Activated CD8-positive, alpha-beta T cell treated with anti-CD3 and anti-CD28 coated beads for 36 hours (primary cell): ENCODE data around the gene WFDC10B. TPM values are rescaled to one million over a fixed set of nuclear protein-coding genes. Genes with fewer than 3 reads are reported as not detected.
"Not testable (repeated sequence)": the region's sequence is repeated elsewhere in the genome, so short reads cannot be mapped to it uniquely, and the experiment has no call there.

Experiments
- ATAC-seq: fragments of 200-7000 bp; cut with Tn5 transposase; one replicate; pipeline ENCODE4 v1.10.0; 2021; ENCODE audit warnings: mild to moderate bottlenecking, moderate library complexity
- CTCF ChIA-PET: fragments of 350-600 bp; sonication (Branson Sonifier 250); formaldehyde crosslinking; loops from one replicate; lab custom pipeline; 2021; ENCODE audit warnings: antibody characterized with exemption; lab: Charles Lee
- POLR2A ChIA-PET: fragments of 350-600 bp; sonication (Branson Sonifier 250); formaldehyde crosslinking; loops from one replicate; lab custom pipeline; 2021; ENCODE audit warnings: antibody characterized with exemption; lab: Charles Lee
- DNase-seq: peaks from one replicate; pipeline ENCODE4 v3.0.0-alpha.2; 2020
- H3K27ac Mint-ChIP-seq: one replicate; pipeline ENCODE4 v1.8.0; 2021; ENCODE audit warnings: mild to moderate bottlenecking, mixed read lengths
- H3K27me3 Mint-ChIP-seq: one replicate; pipeline ENCODE4 v1.8.0; 2021; ENCODE audit warnings: mixed read lengths
- H3K36me3 Mint-ChIP-seq: one replicate; pipeline ENCODE4 v1.8.0; 2021; ENCODE audit warnings: low read depth, mixed read lengths
- H3K4me1 Mint-ChIP-seq: one replicate; pipeline ENCODE4 v1.8.0; 2021; ENCODE audit warnings: low read depth, mixed read lengths
- H3K4me3 Mint-ChIP-seq: one replicate; pipeline ENCODE4 v1.8.0; 2021; ENCODE audit warnings: mild to moderate bottlenecking, moderate library complexity, mixed read lengths
- H3K9me3 Mint-ChIP-seq: one replicate; pipeline ENCODE4 v1.8.0; 2021; ENCODE audit warnings: mixed read lengths
- CTCF ChIP-seq: fragments of 200-600 bp; IDR thresholded peaks from one replicate; pipeline ENCODE4 v1.8.0; 2022; ENCODE audit warnings: antibody characterized with exemption, mild to moderate bottlenecking
- intact Hi-C: fragments of 100-400 bp; cut with micrococcal nuclease; formaldehyde crosslinking; loops from one replicate; pipeline ENCODE4 v1.10.0; 2022
- total RNA-seq, 2 experiments: library from RNA; stranded (reverse); gene quantifications; one replicate each; pipeline ENCODE4 v1.2.3, GENCODE V29; 2021

Gene WFDC10B
- total RNA-seq, 2 experiments from 2014 or later = not detected

GRCh38 chr20:45722047-45722446, 17.2 kb upstream of the WFDC10B start, which contains the start of gene SPINT4:
Gene SPINT4 (plus strand): TSS chr20:45722347. CDS start chr20:45722368, 21 bp downstream.
- POLR2A ChIA-PET = no interaction called here
- no peaks in the 10 kb centered on the region for H3K36me3 Mint-ChIP-seq
- intact Hi-C loops = no loop called here
- no peak for TF ChIP-seq CTCF
- no peak for ATAC-seq
- H3K4me3 Mint-ChIP-seq = no peak within 1 kb of the TSS
- DNase-seq = no peak
- no peak within 1 kb of the TSS for H3K27ac Mint-ChIP-seq
- H3K27me3 Mint-ChIP-seq = peaks cover 16% of the 10 kb centered on the region
- H3K9me3 Mint-ChIP-seq = peaks cover 2% of the 10 kb centered on the region
- CTCF ChIA-PET = no interaction called here
- H3K4me1 Mint-ChIP-seq = peaks cover under 1% of the 10 kb centered on the region

GRCh38 chr20:45716141-45716688, 11.4 kb upstream of the WFDC10B start:
- H3K36me3 Mint-ChIP-seq, POLR2A ChIA-PET: not testable (repeated sequence)

GRCh38 chr20:45701873-45702272, 2.9 kb downstream of the WFDC10B start, which contains the start of gene WFDC13:
Gene WFDC13 (plus strand): TSS chr20:45702038. CDS start chr20:45702124, 86 bp downstream.
- H3K27ac Mint-ChIP-seq = no peak within 1 kb of the TSS
- POLR2A ChIA-PET = no interaction called here
- H3K36me3 Mint-ChIP-seq = no peaks in the 10 kb centered on the region

More at GRCh38 chr20:45716141-45716688, 11.4 kb upstream of the WFDC10B start:
- H3K4me3 Mint-ChIP-seq, DNase-seq, ATAC-seq, H3K4me1 Mint-ChIP-seq, H3K9me3 Mint-ChIP-seq, H3K27ac Mint-ChIP-seq, intact Hi-C loops: not testable (repeated sequence)
- H3K27me3 Mint-ChIP-seq = peaks cover 18% of the 10 kb centered on the region
- CTCF ChIA-PET = interaction anchor here (1.5 kb wide), 1 partner anchor 55 kb away, joined by 6 read pairs; no protein-coding TSS in a partner anchor

GRCh38 chr20:45701104-45701503, 3.7 kb downstream of the WFDC10B start:
- Mint-ChIP-seq H3K27me3 (peaks cover 18% of the 10 kb centered on the region), H3K36me3 (no peaks in the 10 kb centered on the region), H3K4me3 (no peak overlapping the region), H3K9me3 (no peaks in the 10 kb centered on the region), H3K4me1 (no peaks in the 10 kb centered on the region), H3K27ac (no peak overlapping the region)
- no peak for TF ChIP-seq CTCF
- intact Hi-C loops = no loop called here
- ATAC-seq (no peak), DNase-seq (no peak)
- ChIA-PET POLR2A (no interaction called here), CTCF (no interaction called here)

More at GRCh38 chr20:45701873-45702272, 2.9 kb downstream of the WFDC10B start, which contains the start of gene WFDC13:
- CTCF ChIA-PET = no interaction called here
- DNase-seq = no peak
- intact Hi-C loops = no loop called here
- TF ChIP-seq CTCF = no peak
- ATAC-seq = no peak
- Mint-ChIP-seq H3K27me3 (peaks cover 19% of the 10 kb centered on the region), H3K4me3 (no peak within 1 kb of the TSS), H3K9me3 (no peaks in the 10 kb centered on the region), H3K4me1 (no peaks in the 10 kb centered on the region)

GRCh38 chr20:45695496-45695895, 9.3 kb downstream of the WFDC10B start:
- no peak for ATAC-seq
- Mint-ChIP-seq H3K4me3 (no peak overlapping the region), H3K4me1 (no peaks in the 10 kb centered on the region), H3K27me3 (peaks cover 21% of the 10 kb centered on the region), H3K36me3 (no peaks in the 10 kb centered on the region), H3K27ac (no peak overlapping the region), H3K9me3 (peaks cover 1% of the 10 kb centered on the region)
- no peak for TF ChIP-seq CTCF
- intact Hi-C loops = no loop called here
- DNase-seq = no peak
- CTCF ChIA-PET = no interaction called here
- POLR2A ChIA-PET = no interaction called here

- ATAC-seq, intact Hi-C loops, H3K27ac Mint-ChIP-seq, H3K4me1 Mint-ChIP-seq, H3K36me3 Mint-ChIP-seq, POLR2A ChIA-PET, DNase-seq, CTCF ChIA-PET, H3K4me3 Mint-ChIP-seq, H3K9me3 Mint-ChIP-seq: not testable (repeated sequence)
- H3K27me3 Mint-ChIP-seq = peaks cover 22% of the 10 kb centered on the region
Measured at GRCh38 chr20:45693346-45693745, 11.5 kb downstream of the WFDC10B start.
